K562 (cell line): ENCODE results near the gene NXF2B. TPM values are rescaled to one million over a fixed set of nuclear protein-coding genes. Genes with fewer than 3 reads are reported as not detected.
"Not testable (repeated sequence)": the region's sequence is repeated elsewhere in the genome, so short reads cannot be mapped to it uniquely, and the experiment has no call there.

ENCODE experiments used
- ATAC-seq: fragments of 200-7000 bp; cut with Tn5 transposase; 3 replicates; pipeline ENCODE4 v1.9.1; 2020; ENCODE audit warnings: moderate library complexity
- Bru-seq: library from RNA; stranded (reverse); fragments of 400-500 nt; gene quantifications from one replicate; lab custom pipeline; 2021; lab: Mats Ljungman, UMichigan
- BruChase-seq, 2 experiments: library from RNA; stranded (reverse); fragments of 400-500 nt; gene quantifications; one replicate each; lab custom pipeline; 2021; lab: Mats Ljungman, UMichigan
- BruUV-seq: library from RNA; stranded (reverse); fragments of 400-500 nt; replicated peaks from 2 replicates; lab custom pipeline; 2021; lab: Mats Ljungman, UMichigan
- CTCF ChIA-PET: fragments of 300-600 bp; formaldehyde crosslinking; extraction: SDS; loops from one replicate; lab custom pipeline; 2021; ENCODE audit warnings: low intra/inter-chr PET ratio; lab: Yijun Ruan, JAX
- POLR2A ChIA-PET: fragments of 300-600, 350-650 bp; sonication (Branson Sonifier 250); formaldehyde crosslinking; extraction: SDS; loops from one replicate; lab custom pipeline; 2021; ENCODE audit warnings: antibody characterized with exemption, inconsistent platforms; lab: Yijun Ruan, JAX
- DNase-seq, 4 experiments: peaks; one replicate each; pipeline versions ENCODE4 v3.0.0 to v3.0.0-alpha.2; 2011 to 2018; ENCODE audit warnings: low spot score in 3 of 4, mixed read lengths in 3 of 4; ENCODE audit errors: extremely low read depth in 1 of 4
- FAIRE-seq: peaks from 2 replicates; lab custom pipeline; 2011; peaks lifted over from hg19 to GRCh38; lab: Jason Lieb, UNC
- H2AFZ ChIP-seq: 2 replicates; pipeline ENCODE4 v1.6.0; 2011; ENCODE audit warnings: low read depth, low read length, control low read depth, inconsistent platforms
- H3K27ac ChIP-seq: fragments of 200-600 bp; 3 replicates; pipeline ENCODE4 v1.8.0; 2011; ENCODE audit warnings: low read depth, mild to moderate bottlenecking, control low read depth, inconsistent platforms, low read length, moderate library complexity, mixed read lengths; ENCODE audit errors: extremely low read depth
- H3K27me3 ChIP-seq, 2 experiments: fragments of 300-600 bp in 1 of 2; 2 replicates in 1 of 2; 3 replicates in 1 of 2; pipeline versions ENCODE4 v1.6.0 to v1.8.0; 2011; ENCODE audit warnings: inconsistent platforms in 2 of 2, low read length in 2 of 2, mild to moderate bottlenecking in 1 of 2, mixed read lengths in 1 of 2, moderate library complexity in 1 of 2; ENCODE audit not compliant: control insufficient read depth in 2 of 2, insufficient read depth in 2 of 2
- H3K36me3 ChIP-seq: fragments of 300-600 bp; 3 replicates; pipeline ENCODE4 v1.8.0; 2011; ENCODE audit warnings: mild to moderate bottlenecking, low read length, inconsistent platforms; ENCODE audit not compliant: control insufficient read depth, insufficient read depth
- H3K4me1 ChIP-seq, 2 experiments: fragments of 200-600 bp in 1 of 2; replicated peaks in 1 of 2; 2 replicates in 1 of 2; 3 replicates in 1 of 2; pipeline versions ENCODE4 v1.5.1 to v1.8.0; 2011; ENCODE audit warnings: inconsistent platforms in 2 of 2, low read length in 2 of 2, mild to moderate bottlenecking in 1 of 2, mixed read lengths in 1 of 2, moderate library complexity in 1 of 2; ENCODE audit not compliant: control insufficient read depth in 2 of 2, insufficient read depth in 2 of 2
- H3K4me2 ChIP-seq: 2 replicates; pipeline ENCODE4 v1.6.1; 2011; ENCODE audit warnings: low read length, control low read depth, inconsistent platforms, mixed read lengths; ENCODE audit not compliant: insufficient read depth
- H3K4me3 ChIP-seq: fragments of 200-600 bp; sonication (generic), shearing (Covaris generic); 2 replicates; pipeline ENCODE4 v1.5.1; 2016; ENCODE audit warnings: control low read depth, inconsistent platforms
- H3K79me2 ChIP-seq: fragments of 200-600 bp; 3 replicates; pipeline ENCODE4 v1.8.0; 2011; ENCODE audit warnings: low read length, inconsistent platforms; ENCODE audit not compliant: control insufficient read depth, insufficient read depth
- H3K9ac ChIP-seq, 2 experiments: 2 replicates each; pipeline versions ENCODE4 v1.6.0 to v1.6.1; 2011; ENCODE audit warnings: low read depth in 2 of 2, low read length in 2 of 2, control low read depth in 1 of 2, inconsistent platforms in 1 of 2, mild to moderate bottlenecking in 1 of 2, mixed read lengths in 1 of 2; ENCODE audit not compliant: insufficient read depth in 1 of 2
- H3K9me1 ChIP-seq: one replicate; pipeline ENCODE4 v1.6.0; 2011; ENCODE audit warnings: inconsistent platforms, mild to moderate bottlenecking, low read length, moderate library complexity; ENCODE audit not compliant: control insufficient read depth, insufficient read depth
- H3K9me3 ChIP-seq: replicated peaks from 2 replicates; pipeline ENCODE4 v1.5.1; 2011; ENCODE audit warnings: low read depth, low read length, inconsistent platforms; ENCODE audit not compliant: control insufficient read depth, insufficient read depth
- H4K20me1 ChIP-seq: replicated peaks from 2 replicates; pipeline ENCODE4 v1.6.1; 2011; ENCODE audit warnings: low read length, inconsistent platforms, mixed read lengths; ENCODE audit not compliant: control insufficient read depth, insufficient read depth
- WGBS: fragments of 100-300 bp; shearing (Covaris generic); methylation state at CpG from one replicate; pipeline ENCODE4 v1.1.6; 2016; ENCODE audit warnings: low coverage, mixed read lengths; ENCODE audit not compliant: insufficient coverage; ENCODE audit errors: missing lambda C conversion rate; 5-methylcytosine and 5-hydroxymethylcytosine counted together
- in situ Hi-C: fragments of 300-500 bp; cut with MboI; formaldehyde crosslinking; loops from 4 replicates; pipeline ENCODE4 v1.15.0; 2018; ENCODE audit warnings: inconsistent platforms, mixed read lengths
- intact Hi-C: fragments of 100-400 bp; cut with micrococcal nuclease; formaldehyde crosslinking; loops from 2 replicates; pipeline ENCODE4 v1.14.2; 2022
- long read RNA-seq, 3 experiments: library from polyadenylated mRNA in 2 of 3; library from RNA in 1 of 3; unstranded in 2 of 3; stranded (forward) in 1 of 3; transcript quantifications; one replicate each; pipeline ENCODE4 v2.0.0, GENCODE V29; 2019 to 2022
- polyA minus RNA-seq, 3 experiments: library from RNA; depleted of rRNA, polyadenylated mRNA; stranded (reverse); fragments of >200 nt; gene quantifications; 2 replicates each; pipeline ENCODE4 v1.2.3, GENCODE V29; 2011
- polyA plus RNA-seq, 8 experiments: library from polyadenylated mRNA; depleted of rRNA in 4 of 8; stranded (reverse) in 5 of 8; unstranded in 3 of 8; fragments of >200 nt; fragmentation: Nextera tagmentation in 2 of 8; fragmentation: Illumina TruSeq in 1 of 8; extraction: Ambion mirVana in 2 of 8; extraction: Trizol in 1 of 8; gene quantifications; 2 replicates each; pipeline versions ENCODE4 v1.2.1 to v1.2.3, GENCODE V29; 2011 to 2014; ENCODE audit warnings: inconsistent platforms in 1 of 8, missing spikeins in 1 of 8
- total RNA-seq, 7 experiments: library from RNA; depleted of rRNA in 6 of 7; stranded (reverse); fragments of >200 nt in 6 of 7; fragmentation: Illumina TruSeq in 2 of 7; extraction: Trizol in 2 of 7; gene quantifications; 2 replicates each; pipeline versions ENCODE4 v1.2.1 to v1.2.3, GENCODE V29; 2011 to 2021; ENCODE audit warnings: low replicate concordance in 1 of 7

The NXF2B gene
- total RNA-seq (2011; cell fraction: chromatin; rRNA removed; ENCODE audit: low replicate concordance): 2.2 and 3.2 TPM in 2 replicates
- 0.66 and 0.83 TPM in 2 replicates for total RNA-seq (2011; cell fraction: nucleolus; rRNA removed)
- 1.1 and 3.2 TPM in 2 replicates for total RNA-seq (2011; cell fraction: nucleoplasm; rRNA removed)
- 1.7 and 3.4 TPM in 2 replicates for total RNA-seq (2014; rRNA removed)
- 6.4 and 7.1 TPM in 2 replicates for total RNA-seq (2014; rRNA removed; fragmentation: Illumina TruSeq; extraction: Trizol)
- total RNA-seq (2015; rRNA removed; fragmentation: Illumina TruSeq; extraction: Trizol): 4.7 and 5.8 TPM in 2 replicates
- 7.7 and 8.0 TPM in 2 replicates for total RNA-seq (2021)
- 0.91 and 0.93 TPM in 2 replicates for polyA plus RNA-seq (2011; rRNA removed)
- 0.39 and 0.71 TPM in 2 replicates for polyA plus RNA-seq (2011; cell fraction: cytosol; rRNA removed)
- 1.6 and 2.1 TPM in 2 replicates for polyA plus RNA-seq (2011; cell fraction: nucleus; rRNA removed)
- 6.5 and 17.9 TPM in 2 replicates for polyA plus RNA-seq (2012)
- polyA plus RNA-seq (2014; fragmentation: Illumina TruSeq; extraction: Trizol): 5.5 and 5.8 TPM in 2 replicates
- 10 to 100 TPM in 1 of 2 experiments, 1 to 10 TPM in 1; 7.8 to 16.1 TPM for polyA plus RNA-seq (2014; fragmentation: Nextera tagmentation; extraction: Ambion mirVana)
- polyA plus RNA-seq (2014; rRNA removed): 0.80 and 1.8 TPM in 2 replicates
- polyA minus RNA-seq (2011; rRNA and poly(A)+ RNA removed): 0.15 and 0.46 TPM in 2 replicates
- not detected in 2 replicates for polyA minus RNA-seq (2011; cell fraction: cytosol; rRNA and poly(A)+ RNA removed)
- 0.54 and 0.67 TPM in 2 replicates for polyA minus RNA-seq (2011; cell fraction: nucleus; rRNA and poly(A)+ RNA removed)
- percentile 30 among the genes with signal in this experiment for Bru-seq, nascent RNA
- percentile 16 among the genes with signal in this experiment for BruChase-seq, experiment 1, labeled RNA remaining after a 2-hour chase
- percentile 5 among the genes with signal in this experiment for BruChase-seq, experiment 2, labeled RNA remaining after a 6-hour chase
- long read RNA-seq, experiment 1, partial matches to known transcripts: 0 of 3 reads
- long read RNA-seq, experiment 1, other reads (novel, unspliced or antisense): 0 of 3 reads
- long read RNA-seq, experiment 2, partial matches to known transcripts: 2 of 6 reads
- long read RNA-seq, experiment 2, other reads (novel, unspliced or antisense): 3 of 6 reads
- long read RNA-seq, experiment 3, partial matches to known transcripts: 0 of 1 reads
- long read RNA-seq, experiment 3, other reads (novel, unspliced or antisense): 0 of 1 reads

- ATAC-seq: peak; percentile 86
- DNase-seq, H3K4me3 ChIP-seq, H2AFZ ChIP-seq, intact Hi-C loops, in situ Hi-C loops, POLR2A ChIA-PET, H3K4me2 ChIP-seq, BruUV-seq, H3K4me1 ChIP-seq, H4K20me1 ChIP-seq, FAIRE-seq, H3K9me3 ChIP-seq, H3K36me3 ChIP-seq, H3K79me2 ChIP-seq, H3K9ac ChIP-seq, CTCF ChIA-PET, H3K27ac ChIP-seq, H3K27me3 ChIP-seq, H3K9me1 ChIP-seq: not testable (repeated sequence)
- no CpG with 5 or more reads among the region's 11 CpGs for WGBS
Observed at GRCh38 chrX:102439908-102440307, at the start of gene NXF2B. NXF2B (minus strand) TSS chrX:102440008; CDS start chrX:102380036, 59,972 bp downstream.

GRCh38 chrX:102478765-102479164, 39.0 kb upstream of the NXF2B start:
- H3K4me2 ChIP-seq, H3K4me1 ChIP-seq, H3K79me2 ChIP-seq, H3K4me3 ChIP-seq, H3K27me3 ChIP-seq, POLR2A ChIA-PET, FAIRE-seq, H3K27ac ChIP-seq, DNase-seq, in situ Hi-C loops, ATAC-seq, H3K9me3 ChIP-seq, intact Hi-C loops, H4K20me1 ChIP-seq, H2AFZ ChIP-seq, H3K9me1 ChIP-seq, H3K9ac ChIP-seq, CTCF ChIA-PET, H3K36me3 ChIP-seq, BruUV-seq: not testable (repeated sequence)
- WGBS: no CpG with 5 or more reads among the region's 5 CpGs

GRCh38 chrX:102471762-102472220, 32.0 kb upstream of the NXF2B start, which contains the start of gene TCP11X2:
TCP11X2 (minus strand) TSS chrX:102471812.
- H3K4me3 ChIP-seq, H3K9me1 ChIP-seq, CTCF ChIA-PET, H3K9ac ChIP-seq, intact Hi-C loops, POLR2A ChIA-PET, H3K4me1 ChIP-seq, H4K20me1 ChIP-seq, H3K9me3 ChIP-seq, H3K27ac ChIP-seq, H3K27me3 ChIP-seq, H3K36me3 ChIP-seq, FAIRE-seq, H2AFZ ChIP-seq, DNase-seq, BruUV-seq, H3K4me2 ChIP-seq, H3K79me2 ChIP-seq: not testable (repeated sequence)
- in situ Hi-C loops: loop anchor here (25.0 kb wide), 1 partner anchor 309 kb away; the partner anchor contains the start of gene BEX5
- ATAC-seq: peak; percentile 38; the same call in 1 of the 3 replicates
- 0% methylated on average over 3 of the region's 17 CpGs for WGBS
